Measurements from ENCODE around the gene NLGN1. TPM values are rescaled to one million over a fixed set of nuclear protein-coding genes. Genes with fewer than 3 reads are reported as not detected.

Gene NLGN1
- total RNA-seq, 3 donors from 2014 or later (not counting 1 experiment from before 2014, with no cell fraction given) = not detected

DNA sequence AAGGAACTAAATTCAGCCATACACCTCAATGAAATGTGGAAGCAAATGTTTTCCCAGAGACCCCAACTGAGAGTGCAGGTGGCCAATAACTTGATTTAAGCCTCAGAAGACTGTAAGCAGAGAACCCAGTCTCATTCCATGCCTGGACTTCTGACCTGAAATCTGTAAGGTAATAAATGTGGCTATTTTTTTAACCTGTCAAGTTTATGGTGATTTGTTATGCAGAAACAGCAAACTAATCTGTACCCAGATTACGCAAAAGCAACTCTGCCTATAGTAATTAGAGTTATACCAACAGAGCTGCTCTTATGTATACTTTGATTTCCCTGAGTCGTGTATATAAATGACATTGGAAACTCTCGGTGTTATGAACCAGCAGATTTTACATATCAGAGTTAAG lies 927.6 kb downstream of the NLGN1 start:
- Histone ChIP-seq H3K36me3 (ENCODE audit: control insufficient read depth, insufficient read depth, low read length) (no peaks in the 10 kb centered on the region), H3K4me3 (ENCODE audit: low read length) (no peak overlapping the region), H3K27me3 (ENCODE audit: control insufficient read depth, insufficient read depth, low read length) (no peaks in the 10 kb centered on the region), H3K9me3 (ENCODE audit: control insufficient read depth, insufficient read depth, low read length) (no peaks in the 10 kb centered on the region), H3K27ac (ENCODE audit: low read length) (no peak overlapping the region), H3K4me1 (ENCODE audit: control insufficient read depth, insufficient read depth, low read length) (no peaks in the 10 kb centered on the region)
- TF ChIP-seq, protein P1, sequence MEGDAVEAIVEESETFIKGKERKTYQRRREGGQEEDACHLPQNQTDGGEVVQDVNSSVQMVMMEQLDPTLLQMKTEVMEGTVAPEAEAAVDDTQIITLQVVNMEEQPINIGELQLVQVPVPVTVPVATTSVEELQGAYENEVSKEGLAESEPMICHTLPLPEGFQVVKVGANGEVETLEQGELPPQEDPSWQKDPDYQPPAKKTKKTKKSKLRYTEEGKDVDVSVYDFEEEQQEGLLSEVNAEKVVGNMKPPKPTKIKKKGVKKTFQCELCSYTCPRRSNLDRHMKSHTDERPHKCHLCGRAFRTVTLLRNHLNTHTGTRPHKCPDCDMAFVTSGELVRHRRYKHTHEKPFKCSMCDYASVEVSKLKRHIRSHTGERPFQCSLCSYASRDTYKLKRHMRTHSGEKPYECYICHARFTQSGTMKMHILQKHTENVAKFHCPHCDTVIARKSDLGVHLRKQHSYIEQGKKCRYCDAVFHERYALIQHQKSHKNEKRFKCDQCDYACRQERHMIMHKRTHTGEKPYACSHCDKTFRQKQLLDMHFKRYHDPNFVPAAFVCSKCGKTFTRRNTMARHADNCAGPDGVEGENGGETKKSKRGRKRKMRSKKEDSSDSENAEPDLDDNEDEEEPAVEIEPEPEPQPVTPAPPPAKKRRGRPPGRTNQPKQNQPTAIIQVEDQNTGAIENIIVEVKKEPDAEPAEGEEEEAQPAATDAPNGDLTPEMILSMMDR (IDR thresholded peaks at IDR 0.05) = no peak
- intact Hi-C loops (cut with micrococcal nuclease) = no loop called here
- Mint-ChIP-seq H3K27me3 (ENCODE audit: low read depth in 2 of 2) (no peaks in the 10 kb centered on the region), H3K4me1 (no peaks in the 10 kb centered on the region), H3K27ac (no peak overlapping the region), H3K4me3 (no peak overlapping the region), H3K9me3 (peaks cover 16 to 17% of the 10 kb centered on the region in 2 donors), H3K36me3 (no peaks in the 10 kb centered on the region)
- ATAC-seq = no peak
- no peak for DNase-seq
- WGBS (ENCODE audit: insufficient coverage) = 93% methylated on average over 3 of the region's 3 CpGs

DNA sequence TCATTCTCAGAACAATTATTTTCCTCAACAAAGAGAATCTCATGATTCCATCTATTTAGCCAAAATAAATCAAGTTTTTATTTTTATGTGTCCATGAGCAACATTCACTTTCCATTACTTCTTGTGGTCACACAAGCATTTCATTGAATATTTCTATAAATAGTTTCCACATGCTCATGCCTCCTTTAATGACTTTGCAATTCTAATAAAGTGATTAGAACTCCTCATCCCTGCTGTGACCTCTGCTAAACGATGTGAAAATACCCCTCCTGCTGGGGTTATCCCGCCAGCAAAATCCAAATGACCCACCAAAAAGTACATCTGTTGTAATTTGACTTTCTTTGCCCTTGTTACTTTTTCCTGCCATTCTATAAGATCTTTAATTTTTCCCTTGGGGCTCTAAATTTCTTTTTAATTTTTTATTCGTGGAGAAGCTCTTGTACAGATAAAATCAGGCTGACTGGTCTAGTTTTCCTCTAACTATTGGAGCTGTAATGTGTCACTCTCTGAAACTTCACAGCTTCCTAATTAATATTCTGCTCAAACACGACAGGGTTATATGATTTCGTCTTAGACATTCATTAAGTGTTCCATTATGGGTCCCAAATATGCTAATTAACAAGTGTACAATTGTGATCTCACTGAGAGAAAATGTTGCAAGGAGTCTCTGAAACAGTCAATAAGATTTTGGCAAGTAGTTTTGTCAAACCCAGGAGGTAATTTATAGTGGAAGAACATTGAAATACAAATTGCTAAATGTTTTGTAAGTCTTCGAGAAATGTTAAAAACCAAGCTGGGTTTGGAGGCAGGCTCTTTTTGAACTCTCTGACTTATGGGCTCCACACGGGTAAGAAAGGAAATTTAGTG lies 928.5 kb downstream of the NLGN1 start:
- intact Hi-C loops (cut with micrococcal nuclease) = no loop called here
- no peaks in the 10 kb centered on the region for H3K4me1 ChIP-seq (ENCODE audit: control insufficient read depth, insufficient read depth, low read length)
- WGBS (ENCODE audit: insufficient coverage) = 75% methylated on average over 7 of the region's 7 CpGs

DNA sequence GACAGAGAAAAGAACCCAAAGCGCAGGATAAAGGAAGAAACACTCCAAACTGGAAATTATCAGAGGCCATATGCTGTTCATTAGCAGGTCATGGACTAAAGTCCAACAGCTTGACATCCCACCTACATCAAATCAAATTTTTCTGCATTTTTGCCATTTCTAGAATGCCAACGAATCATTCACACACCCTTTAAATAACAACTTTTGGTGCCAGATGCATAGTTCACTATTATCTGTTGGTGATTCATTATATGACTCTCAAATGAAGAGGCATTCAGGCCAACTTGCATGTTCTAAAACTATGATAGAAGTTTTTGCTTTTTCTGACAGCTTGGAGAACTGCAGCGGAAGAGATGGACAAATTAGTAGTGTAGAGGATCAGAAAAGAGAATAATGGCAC lies 931.8 kb downstream of the NLGN1 start:
- WGBS (ENCODE audit: insufficient coverage) = 91% methylated on average over 3 of the region's 3 CpGs
- H3K27ac ChIP-seq (ENCODE audit: low read length) = no peak overlapping the region
- no peaks in the 10 kb centered on the region for H3K27me3 ChIP-seq (ENCODE audit: control insufficient read depth, insufficient read depth, low read length)
- H3K36me3 Mint-ChIP-seq = no peaks in the 10 kb centered on the region
- H3K4me1 ChIP-seq (ENCODE audit: control insufficient read depth, insufficient read depth, low read length) = no peaks in the 10 kb centered on the region
- TF ChIP-seq, protein P1 (IDR thresholded peaks at IDR 0.05) = no peak
- H3K9me3 Mint-ChIP-seq = peaks cover 17% of the 10 kb centered on the region in 2 donors
- H3K4me3 ChIP-seq (ENCODE audit: low read length) = no peak overlapping the region
- ATAC-seq (no peak), DNase-seq (no peak)
- no peaks in the 10 kb centered on the region for H3K9me3 ChIP-seq (ENCODE audit: control insufficient read depth, insufficient read depth, low read length)
- intact Hi-C loops (cut with micrococcal nuclease) = no loop called here
- no peaks in the 10 kb centered on the region for H3K27me3 Mint-ChIP-seq (ENCODE audit: low read depth in 2 of 2)
- no peaks in the 10 kb centered on the region for H3K36me3 ChIP-seq (ENCODE audit: control insufficient read depth, insufficient read depth, low read length)
- H3K4me3 Mint-ChIP-seq = no peak overlapping the region
- H3K4me1 Mint-ChIP-seq = no peaks in the 10 kb centered on the region
- H3K27ac Mint-ChIP-seq = no peak overlapping the region

More for the DNA sequence above, 928.5 kb downstream of the NLGN1 start:
- TF ChIP-seq, protein P1 (IDR thresholded peaks at IDR 0.05) = no peak
- Histone ChIP-seq H3K27ac (ENCODE audit: low read length) (no peak overlapping the region), H3K9me3 (ENCODE audit: control insufficient read depth, insufficient read depth, low read length) (no peaks in the 10 kb centered on the region), H3K4me3 (ENCODE audit: low read length) (no peak overlapping the region), H3K36me3 (ENCODE audit: control insufficient read depth, insufficient read depth, low read length) (no peaks in the 10 kb centered on the region), H3K27me3 (ENCODE audit: control insufficient read depth, insufficient read depth, low read length) (no peaks in the 10 kb centered on the region)
- DNase-seq (no peak), ATAC-seq (no peak)
- Mint-ChIP-seq H3K9me3 (peaks cover 16 to 19% of the 10 kb centered on the region in 2 donors), H3K4me1 (no peaks in the 10 kb centered on the region), H3K4me3 (no peak overlapping the region), H3K27me3 (ENCODE audit: low read depth in 2 of 2) (no peaks in the 10 kb centered on the region), H3K36me3 (no peaks in the 10 kb centered on the region), H3K27ac (no peak overlapping the region)

DNA sequence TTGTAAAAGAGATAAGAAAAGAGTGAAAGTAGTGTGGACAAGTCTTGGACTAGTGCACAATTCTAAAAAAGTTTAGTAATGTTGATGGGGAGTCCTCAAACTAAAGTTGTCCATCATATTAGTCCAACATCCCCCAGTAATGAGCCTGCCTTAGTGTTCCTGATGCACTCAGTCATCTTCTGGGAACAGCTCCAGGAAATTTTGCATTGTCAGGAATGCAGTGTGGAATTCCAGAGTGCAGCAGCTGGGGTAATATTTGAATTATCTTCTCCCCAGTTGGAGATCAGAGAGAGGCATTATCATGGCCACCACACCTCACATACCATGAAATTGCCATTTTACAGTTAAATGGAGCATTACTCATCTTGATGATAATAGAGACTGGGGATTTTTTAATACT lies 932.8 kb downstream of the NLGN1 start:
- no peaks in the 10 kb centered on the region for H3K9me3 ChIP-seq (ENCODE audit: control insufficient read depth, insufficient read depth, low read length)
- no peaks in the 10 kb centered on the region for H3K27me3 ChIP-seq (ENCODE audit: control insufficient read depth, insufficient read depth, low read length)
- H3K4me1 ChIP-seq (ENCODE audit: control insufficient read depth, insufficient read depth, low read length) = no peaks in the 10 kb centered on the region
- no peaks in the 10 kb centered on the region for H3K27me3 Mint-ChIP-seq (ENCODE audit: low read depth in 2 of 2)
- H3K27ac ChIP-seq (ENCODE audit: low read length) = no peak overlapping the region
- TF ChIP-seq, protein P1 (IDR thresholded peaks at IDR 0.05) = no peak
- intact Hi-C loops (cut with micrococcal nuclease) = no loop called here
- ATAC-seq (no peak), DNase-seq (no peak)
- no peaks in the 10 kb centered on the region for H3K36me3 ChIP-seq (ENCODE audit: control insufficient read depth, insufficient read depth, low read length)
- H3K27ac Mint-ChIP-seq = no peak overlapping the region
- peaks cover 17 to 21% of the 10 kb centered on the region in 2 donors for H3K9me3 Mint-ChIP-seq
- H3K4me3 ChIP-seq (ENCODE audit: low read length) = no peak overlapping the region
- H3K4me3 Mint-ChIP-seq = no peak overlapping the region
- no peaks in the 10 kb centered on the region for H3K4me1 Mint-ChIP-seq
- H3K36me3 Mint-ChIP-seq = no peaks in the 10 kb centered on the region
